HFFc6 (cell line): Measurements from ENCODE around the gene CD300LG. TPM values are rescaled to one million over a fixed set of nuclear protein-coding genes. Genes with fewer than 3 reads are reported as not detected.
A peak's percentile ranks its signal among the peaks of the same experiment; 100 is the strongest.

Source experiments
- DNase-seq: peaks from one replicate; pipeline ENCODE4 v3.0.0-alpha.2; 2018
- H3K27ac Mint-ChIP-seq: 2 replicates; pipeline ENCODE4 v1.8.0; 2020; ENCODE audit warnings: mild to moderate bottlenecking, mixed read lengths
- H3K27me3 Mint-ChIP-seq: 2 replicates; pipeline ENCODE4 v1.8.0; 2021; ENCODE audit warnings: mild to moderate bottlenecking, moderate library complexity, mixed read lengths; ENCODE audit not compliant: insufficient read depth
- H3K36me3 Mint-ChIP-seq: 2 replicates; pipeline ENCODE4 v1.8.0; 2021; ENCODE audit warnings: low read depth, mixed read lengths
- H3K4me1 Mint-ChIP-seq: 2 replicates; pipeline ENCODE4 v1.8.0; 2020; ENCODE audit warnings: low read depth, mixed read lengths
- H3K4me3 Mint-ChIP-seq: 2 replicates; pipeline ENCODE4 v1.8.0; 2020; ENCODE audit warnings: mild to moderate bottlenecking, moderate library complexity, mixed read lengths
- H3K9me3 Mint-ChIP-seq: 2 replicates; pipeline ENCODE4 v1.8.0; 2020; ENCODE audit warnings: mild to moderate bottlenecking, mixed read lengths
- total RNA-seq, 6 experiments: library from RNA; stranded (reverse); fragmentation: NEBNext Ultra II Directional; extraction: Animal tissue kit (Norgen Biotek cat#: 25700); gene quantifications; 2 replicates in 1 of 6; 3 replicates in 5 of 6; pipeline ENCODE4 v1.2.3, GENCODE V29; 2021
- TF ChIP-seq, protein P1 (sequence below): fragments of 200-600 bp; sonication (generic); IDR thresholded peaks from 2 replicates; pipeline ENCODE4 v1.5.0; 2021; ENCODE audit warnings: antibody characterized with exemption, mild to moderate bottlenecking

Gene CD300LG
- total RNA-seq, 6 experiments from 2014 or later = not detected

DNA sequence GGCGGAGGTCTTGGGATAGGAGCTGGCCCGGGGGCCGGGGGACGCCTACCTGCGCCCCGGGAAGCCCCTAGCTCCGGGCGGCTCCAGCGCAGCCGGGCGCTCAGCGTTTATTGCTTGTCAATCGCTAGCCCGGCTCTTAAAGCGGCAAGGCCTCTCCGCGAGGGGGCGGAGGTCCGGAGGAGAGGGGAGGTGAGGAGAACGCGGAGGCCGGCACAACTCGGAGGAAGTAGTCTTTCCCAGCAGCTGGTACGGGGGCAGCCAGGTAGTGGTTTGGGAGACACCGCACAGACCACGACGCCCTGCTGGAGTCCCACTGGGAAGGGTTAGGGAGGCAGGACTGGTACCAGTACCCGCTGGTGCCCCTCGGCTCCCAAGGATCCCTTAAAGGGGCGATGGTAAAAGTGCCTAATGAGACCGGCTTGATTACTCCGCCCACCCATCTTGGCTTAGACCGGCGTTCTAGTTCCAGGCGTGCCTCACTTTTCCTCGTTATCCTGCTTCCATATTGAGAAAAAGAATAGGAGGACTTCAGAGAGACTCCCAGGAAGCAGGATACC is 60.5 kb downstream of the CD300LG start, which contains the start of gene MPP2:
MPP2 (minus strand) TSS at position 112 of the 557 bp plus-strand sequence. CDS start 3,076 bp downstream, outside the sequence.
- H3K27me3 Mint-ChIP-seq = peaks cover 25% of the 10 kb centered on the region
- H3K36me3 Mint-ChIP-seq = no peaks in the 10 kb centered on the region
- H3K9me3 Mint-ChIP-seq = no peaks in the 10 kb centered on the region
- H3K4me1 Mint-ChIP-seq = peaks cover 17% of the 10 kb centered on the region
- TF ChIP-seq, protein P1, sequence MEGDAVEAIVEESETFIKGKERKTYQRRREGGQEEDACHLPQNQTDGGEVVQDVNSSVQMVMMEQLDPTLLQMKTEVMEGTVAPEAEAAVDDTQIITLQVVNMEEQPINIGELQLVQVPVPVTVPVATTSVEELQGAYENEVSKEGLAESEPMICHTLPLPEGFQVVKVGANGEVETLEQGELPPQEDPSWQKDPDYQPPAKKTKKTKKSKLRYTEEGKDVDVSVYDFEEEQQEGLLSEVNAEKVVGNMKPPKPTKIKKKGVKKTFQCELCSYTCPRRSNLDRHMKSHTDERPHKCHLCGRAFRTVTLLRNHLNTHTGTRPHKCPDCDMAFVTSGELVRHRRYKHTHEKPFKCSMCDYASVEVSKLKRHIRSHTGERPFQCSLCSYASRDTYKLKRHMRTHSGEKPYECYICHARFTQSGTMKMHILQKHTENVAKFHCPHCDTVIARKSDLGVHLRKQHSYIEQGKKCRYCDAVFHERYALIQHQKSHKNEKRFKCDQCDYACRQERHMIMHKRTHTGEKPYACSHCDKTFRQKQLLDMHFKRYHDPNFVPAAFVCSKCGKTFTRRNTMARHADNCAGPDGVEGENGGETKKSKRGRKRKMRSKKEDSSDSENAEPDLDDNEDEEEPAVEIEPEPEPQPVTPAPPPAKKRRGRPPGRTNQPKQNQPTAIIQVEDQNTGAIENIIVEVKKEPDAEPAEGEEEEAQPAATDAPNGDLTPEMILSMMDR = peak; percentile 68
- H3K27ac Mint-ChIP-seq = no peak within 1 kb of the TSS
- peak; percentile 37 for DNase-seq
- peak within 1 kb of the TSS; percentile 72 for H3K4me3 Mint-ChIP-seq

DNA sequence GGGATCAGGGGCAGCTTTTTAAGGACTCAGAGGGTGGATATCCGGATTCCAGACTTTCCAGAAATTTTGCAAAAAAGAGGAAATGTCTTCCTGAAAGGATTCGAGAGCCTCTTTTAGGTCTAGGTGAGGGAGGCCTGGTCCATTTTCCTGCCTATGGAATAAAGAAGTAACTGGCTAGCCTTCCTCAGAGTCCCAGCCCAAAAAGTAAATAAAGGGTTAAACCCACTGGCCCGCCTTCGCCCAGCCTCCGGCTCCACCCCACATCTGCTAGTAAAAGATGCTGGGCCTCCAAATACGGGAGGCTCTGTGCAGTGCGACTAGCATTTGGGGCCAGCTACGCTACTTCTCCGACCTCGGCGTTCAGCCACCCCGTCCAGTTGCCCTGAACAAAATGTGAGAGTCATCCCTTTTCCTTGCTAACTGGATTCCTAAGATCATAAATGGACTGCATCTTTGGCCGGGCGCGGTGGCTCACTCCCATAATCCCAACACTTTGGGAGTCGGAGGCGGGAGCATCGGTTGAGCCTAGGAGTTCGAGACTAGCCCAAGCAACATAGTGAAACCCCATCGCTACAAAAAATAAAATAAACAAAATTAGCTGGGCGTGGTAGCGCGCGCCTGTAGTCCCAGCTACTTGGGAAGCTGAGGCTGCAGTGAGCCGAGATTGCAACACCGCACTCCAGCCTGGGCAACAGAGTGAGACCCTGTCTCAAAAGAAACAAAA is 61.2 kb downstream of the CD300LG start:
- Mint-ChIP-seq H3K27me3 (peaks cover 23% of the 10 kb centered on the region), H3K27ac (no peak overlapping the region), H3K4me3 (peak overlapping the region; percentile 72), H3K4me1 (peaks cover 17% of the 10 kb centered on the region), H3K36me3 (no peaks in the 10 kb centered on the region), H3K9me3 (no peaks in the 10 kb centered on the region)
- DNase-seq = peak; percentile 50
- TF ChIP-seq, protein P1 = no peak

DNA sequence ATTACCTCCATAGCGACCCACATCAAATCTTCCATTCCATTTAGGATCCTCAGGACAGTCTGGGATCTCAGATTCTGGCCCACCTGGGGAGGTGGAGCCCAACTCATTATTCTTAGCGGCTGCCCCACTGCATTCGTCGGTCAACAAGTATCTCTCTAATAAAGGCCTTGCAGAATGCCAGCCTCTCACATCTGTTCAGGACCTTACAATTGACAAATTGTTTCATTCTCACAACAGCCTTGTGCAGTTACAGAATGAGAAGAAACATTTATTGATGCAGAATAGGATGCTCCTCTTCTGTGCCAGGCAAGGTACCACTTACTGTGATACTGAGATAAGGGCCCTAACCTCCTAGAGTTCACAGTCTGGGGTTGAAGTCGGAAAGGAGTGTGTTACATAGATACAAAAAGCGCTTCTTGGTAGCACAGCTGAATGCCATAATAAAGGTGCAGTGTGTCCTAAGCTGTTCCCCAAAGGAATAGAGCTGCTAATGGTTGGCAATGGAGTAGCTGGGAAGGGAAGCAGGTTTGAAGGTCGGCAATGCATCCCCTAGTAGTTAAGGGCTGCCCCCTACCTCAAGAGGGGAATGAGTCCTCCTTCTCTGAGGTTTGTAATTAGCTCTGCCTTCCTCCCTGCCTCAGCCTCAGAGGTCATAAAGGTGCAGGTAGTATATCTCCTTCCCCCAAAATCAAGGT is 62.7 kb downstream of the CD300LG start:
- H3K4me3 Mint-ChIP-seq = no peak overlapping the region
- TF ChIP-seq, protein P1 = no peak
- H3K4me1 Mint-ChIP-seq = peaks cover 17% of the 10 kb centered on the region
- H3K27ac Mint-ChIP-seq = no peak overlapping the region
- no peaks in the 10 kb centered on the region for H3K36me3 Mint-ChIP-seq
- H3K27me3 Mint-ChIP-seq = peaks cover 14% of the 10 kb centered on the region
- no peak for DNase-seq
- no peaks in the 10 kb centered on the region for H3K9me3 Mint-ChIP-seq

DNA sequence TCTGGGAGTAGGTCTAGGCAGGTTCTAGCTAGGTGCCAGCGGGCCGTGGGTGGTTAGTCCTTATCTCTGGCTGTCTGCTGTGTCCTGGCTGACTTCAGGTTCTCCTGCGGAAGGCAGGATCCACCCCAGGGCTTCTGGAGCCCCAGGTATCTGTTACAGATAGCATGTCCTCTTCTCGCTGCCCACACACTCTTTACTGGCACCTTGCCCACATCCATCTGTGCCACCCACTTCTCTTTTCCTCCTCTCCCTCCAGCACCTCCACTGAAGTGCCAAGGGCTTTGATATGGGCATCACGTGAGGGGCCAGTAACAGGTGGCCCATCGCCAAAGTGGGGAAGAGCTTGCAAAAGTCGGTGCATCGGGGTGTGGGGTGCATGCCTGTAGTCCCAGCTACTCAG is 64.9 kb downstream of the CD300LG start:
- Mint-ChIP-seq H3K9me3 (no peaks in the 10 kb centered on the region), H3K4me3 (no peak overlapping the region), H3K27me3 (peaks cover 10% of the 10 kb centered on the region), H3K36me3 (no peaks in the 10 kb centered on the region), H3K27ac (no peak overlapping the region), H3K4me1 (peaks cover 9% of the 10 kb centered on the region; the same call in 1 of the 2 replicates)
- no peak for DNase-seq
- TF ChIP-seq, protein P1 = no peak

DNA sequence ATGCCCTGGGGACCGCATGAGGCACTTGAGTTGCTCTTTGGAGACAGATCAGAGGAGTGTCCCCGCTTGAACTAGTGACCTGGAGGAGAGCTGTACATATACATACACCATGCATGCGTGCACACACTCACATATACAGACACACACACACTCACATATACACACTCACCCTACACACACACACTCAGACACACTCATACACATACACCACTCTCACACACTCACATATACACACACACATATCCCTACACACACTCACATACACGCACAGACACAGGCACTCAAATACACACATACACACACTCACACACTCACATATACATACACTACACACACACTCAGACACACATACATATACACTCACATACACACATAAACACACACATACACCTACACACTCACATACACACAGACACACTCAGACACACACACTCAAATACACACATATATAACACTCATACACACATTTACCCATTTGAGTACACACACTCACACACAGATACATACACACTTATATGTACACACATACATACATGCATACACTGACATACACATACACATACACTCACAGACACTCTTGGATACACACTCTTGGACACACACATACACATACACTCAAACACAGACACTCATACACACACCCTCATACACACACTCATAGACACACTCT is 65.8 kb downstream of the CD300LG start:
- TF ChIP-seq, protein P1 = no peak

More for the DNA sequence above, 65.8 kb downstream of the CD300LG start:
- H3K36me3 Mint-ChIP-seq = no peaks in the 10 kb centered on the region
- H3K4me3 Mint-ChIP-seq = no peak overlapping the region
- peaks cover 7% of the 10 kb centered on the region; the same call in 1 of the 2 replicates for H3K4me1 Mint-ChIP-seq
- H3K9me3 Mint-ChIP-seq = no peaks in the 10 kb centered on the region
- DNase-seq = no peak
- peaks cover 9% of the 10 kb centered on the region for H3K27me3 Mint-ChIP-seq
- no peak overlapping the region for H3K27ac Mint-ChIP-seq
